ENCODE measurements around the gene MFN2.

- TF ChIP-seq CTCF (IDR thresholded peaks at IDR 0.05): no peak
- TF ChIP-seq POLR2A (IDR thresholded peaks at IDR 0.05): no peak
- no peak for TF ChIP-seq POLR2AphosphoS5 (IDR thresholded peaks at IDR 0.05)
- TF ChIP-seq EP300 (IDR thresholded peaks at IDR 0.05): no peak
Observed at GRCh38 chr1:11991969-11992676, 11.9 kb downstream of the MFN2 start.
